NCI-H69 (cell line): Measurements from ENCODE around the gene ITIH3.

Experiments
- DNase-seq: peaks from one replicate; lab custom pipeline; 2025; lab: John Stamatoyannopoulos, UW

The ITIH3 gene

GRCh38 chr3:52827441-52827840, 32.8 kb downstream of the ITIH3 start:
- no peak for DNase-seq

GRCh38 chr3:52827866-52828376, 33.3 kb downstream of the ITIH3 start:
- DNase-seq, result no peak

GRCh38 chr3:52829482-52829881, 34.9 kb downstream of the ITIH3 start:
- DNase-seq, result no peak

GRCh38 chr3:52829906-52830463, 35.4 kb downstream of the ITIH3 start:
- no peak for DNase-seq

- DNase-seq, result no peak
Measured at GRCh38 chr3:52830535-52831258, 36.1 kb downstream of the ITIH3 start, which contains the start of gene ITIH4. TSS of gene ITIH4 (minus strand) at chr3:52830672. CDS start at chr3:52830642, 30 bp downstream.

GRCh38 chr3:52831500-52832301, 37.1 kb downstream of the ITIH3 start:
- peak; percentile 87 for DNase-seq

- DNase-seq, result no peak
Measured at GRCh38 chr3:52833202-52833601, 38.6 kb downstream of the ITIH3 start.

GRCh38 chr3:52834871-52835501, 40.4 kb downstream of the ITIH3 start, which contains the start of gene MUSTN1:
TSS of gene MUSTN1 (minus strand) at chr3:52835019. CDS start at chr3:52834948, 71 bp downstream.
- no peak for DNase-seq

- DNase-seq, result no peak
Measured at GRCh38 chr3:52835766-52836470, 41.3 kb downstream of the ITIH3 start.

GRCh38 chr3:52836471-52836845, 41.9 kb downstream of the ITIH3 start:
- DNase-seq, result no peak

- DNase-seq, result no peak
Measured at GRCh38 chr3:52836986-52837385, 42.4 kb downstream of the ITIH3 start.

- no peak for DNase-seq
Measured at GRCh38 chr3:52838561-52839267, 44.1 kb downstream of the ITIH3 start.

GRCh38 chr3:52839268-52839575, 44.6 kb downstream of the ITIH3 start:
- no peak for DNase-seq

- DNase-seq, result no peak
Measured at GRCh38 chr3:52839892-52840545, 45.4 kb downstream of the ITIH3 start.

- no peak for DNase-seq
Measured at GRCh38 chr3:52841211-52841980, 46.8 kb downstream of the ITIH3 start.

GRCh38 chr3:52841981-52842340, 47.4 kb downstream of the ITIH3 start:
- no peak for DNase-seq

GRCh38 chr3:52842424-52842823, 47.8 kb downstream of the ITIH3 start:
- DNase-seq, result no peak

- DNase-seq, result no peak
Measured at GRCh38 chr3:52843108-52843865, 48.7 kb downstream of the ITIH3 start.

- no peak for DNase-seq
Measured at GRCh38 chr3:52843881-52844280, 49.3 kb downstream of the ITIH3 start.
